Liver (tissue), 9 donors: ENCODE measurements around the gene NDUFA11. TPM values are rescaled to one million over a fixed set of nuclear protein-coding genes. Genes with fewer than 3 reads are reported as not detected.

Source experiments
- DNase-seq: peaks from one replicate; pipeline ENCODE4 v3.0.0-alpha.2; 2017; ENCODE audit warnings: low spot score
- H3K27ac ChIP-seq, 2 donors: one replicate each; pipeline ENCODE4 v1.7.0; 2013; ENCODE audit warnings: inconsistent platforms in 2 of 2, low read length in 2 of 2, control low read depth in 1 of 2, low read depth in 1 of 2, mild to moderate bottlenecking in 1 of 2
- H3K27me3 ChIP-seq, 4 donors: one replicate each; pipeline versions ENCODE4 v1.6.1 to v1.7.0; 2013; ENCODE audit warnings: low read length in 3 of 4, inconsistent platforms in 1 of 4, mild to moderate bottlenecking in 1 of 4, moderate library complexity in 1 of 4; ENCODE audit not compliant: control insufficient read depth in 4 of 4, insufficient read depth in 4 of 4
- H3K36me3 ChIP-seq, 4 donors: one replicate each; pipeline versions ENCODE4 v1.6.1 to v1.7.0; 2013; ENCODE audit warnings: low read length in 3 of 4, mild to moderate bottlenecking in 3 of 4, low read depth in 1 of 4, moderate library complexity in 1 of 4; ENCODE audit not compliant: control insufficient read depth in 4 of 4, insufficient read depth in 3 of 4
- H3K4me1 ChIP-seq, 4 donors: one replicate each; pipeline versions ENCODE4 v1.6.1 to v1.7.0; 2013; ENCODE audit warnings: low read length in 3 of 4, mild to moderate bottlenecking in 3 of 4, moderate library complexity in 1 of 4; ENCODE audit not compliant: control insufficient read depth in 4 of 4, insufficient read depth in 4 of 4
- H3K4me3 ChIP-seq, 3 donors: one replicate each; pipeline versions ENCODE4 v1.6.1 to v1.7.0; 2013; ENCODE audit warnings: low read length in 3 of 3, control low read depth in 1 of 3, low read depth in 1 of 3, mild to moderate bottlenecking in 1 of 3
- H3K9ac ChIP-seq, 2 donors: one replicate each; pipeline ENCODE4 v1.7.0; 2013; ENCODE audit warnings: low read length in 2 of 2, mild to moderate bottlenecking in 2 of 2, moderate library complexity in 2 of 2, control low read depth in 1 of 2, low read depth in 1 of 2
- H3K9me3 ChIP-seq, 4 donors: one replicate each; pipeline versions ENCODE4 v1.6.1 to v1.7.0; 2013; ENCODE audit warnings: low read length in 3 of 4; ENCODE audit not compliant: control insufficient read depth in 4 of 4
- ATF3 ChIP-seq: IDR thresholded peaks from 2 replicates; pipeline ENCODE4 v1.6.1; 2016; ENCODE audit warnings: antibody characterized with exemption
- CTCF ChIP-seq: fragments of 150-350 bp; IDR thresholded peaks from 2 replicates; pipeline ENCODE4 v1.5.1; 2017; ENCODE audit warnings: improper control_type of control experiment, low read depth, low read length; ENCODE audit not compliant: missing input control
- FOXA1 ChIP-seq: IDR thresholded peaks from 2 replicates; pipeline ENCODE4 v1.6.1; 2016; ENCODE audit warnings: antibody characterized with exemption
- FOXA2 ChIP-seq: IDR thresholded peaks from 2 replicates; pipeline ENCODE4 v1.6.1; 2016; ENCODE audit warnings: antibody characterized with exemption
- GABPA ChIP-seq, 2 donors: IDR thresholded peaks in 1 of 2; conservative IDR thresholded peaks in 1 of 2; 2 replicates each; pipeline ENCODE4 v1.6.1; 2016; ENCODE audit warnings: antibody characterized with exemption in 2 of 2, mild to moderate bottlenecking in 1 of 2, moderate library complexity in 1 of 2
- HNF4G ChIP-seq: IDR thresholded peaks from 2 replicates; pipeline ENCODE4 v1.6.1; 2016; ENCODE audit warnings: antibody characterized with exemption
- JUND ChIP-seq, 2 donors: IDR thresholded peaks; 2 replicates each; pipeline ENCODE4 v1.6.1; 2016; ENCODE audit warnings: antibody characterized with exemption in 2 of 2
- MAX ChIP-seq: IDR thresholded peaks from 2 replicates; pipeline ENCODE4 v1.6.1; 2016; ENCODE audit warnings: antibody characterized with exemption
- REST ChIP-seq: IDR thresholded peaks from 2 replicates; pipeline ENCODE4 v1.6.1; 2016; ENCODE audit warnings: antibody characterized with exemption, mild to moderate bottlenecking
- ZBTB33 ChIP-seq: IDR thresholded peaks from 2 replicates; pipeline ENCODE4 v1.6.1; 2016; ENCODE audit warnings: antibody characterized with exemption
- WGBS: extraction: QIAGEN DNeasy Blood & Tissue Kit; methylation state at CpG from one replicate; pipeline ENCODE4 v1.1.7; 2013; 5-methylcytosine and 5-hydroxymethylcytosine counted together
- polyA plus RNA-seq, 2 donors: library from polyadenylated mRNA; stranded (reverse) in 1 of 2; unstranded in 1 of 2; fragments of 200-250 nt in 1 of 2; fragments of >200 nt in 1 of 2; fragmentation: Nextera tagmentation in 1 of 2; extraction: Ambion mirVana in 1 of 2; gene quantifications; one replicate each; pipeline versions ENCODE4 v1.2.1 to v1.2.3, GENCODE V29; 2013 to 2015
- total RNA-seq, 2 donors: library from RNA; depleted of rRNA; stranded (reverse); fragments of >200 nt; gene quantifications; one replicate each; pipeline ENCODE4 v1.2.3, GENCODE V29; 2014
- donor health status: healthy.
- donor health status: healthy.
- donor health status: healthy.
- donor health status: healthy.
- donor health status: healthy.

NDUFA11 gene
- total and polyA plus RNA-seq, 4 donors, result 127 to 394 (median 226) TPM

GRCh38 chr19:5929625-5930024 lies 26.0 kb upstream of the NDUFA11 start (continued):
- no peak for TF ChIP-seq CTCF
- no peak for TF ChIP-seq HNF4G

- Histone ChIP-seq H3K36me3 (peaks cover 12 to 72% (median 50%) of the 10 kb centered on the region in 4 donors), H3K27me3 (no peaks in the 10 kb centered on the region), H3K4me3 (no peak overlapping the region), H3K27ac (no peak overlapping the region), H3K9me3 (no peaks in the 10 kb centered on the region), H3K9ac (no peak overlapping the region), H3K4me1 (peaks cover 0 to 4% (median 3%) of the 10 kb centered on the region in 4 donors)
- whole genome bisulfite sequencing, result 93% methylated on average over 13 of the region's 13 CpGs
- TF ChIP-seq REST (no peak), MAX (no peak), GABPA (IDR thresholded peaks at IDR 0.05 in 1 of 2, conservative IDR thresholded peaks at IDR 0.05 in 1 of 2) (no peak)
- DNase-seq, result no peak
Measured at GRCh38 chr19:5929179-5929578, 25.6 kb upstream of the NDUFA11 start.

GRCh38 chr19:5927441-5927821 lies 23.8 kb upstream of the NDUFA11 start:
- no peaks in the 10 kb centered on the region for H3K4me1 ChIP-seq
- no peaks in the 10 kb centered on the region for H3K9me3 ChIP-seq
- no peak overlapping the region for H3K4me3 ChIP-seq
- WGBS, result 94% methylated on average over 8 of the region's 8 CpGs
- H3K27me3 ChIP-seq, result no peaks in the 10 kb centered on the region
- no peak overlapping the region for H3K9ac ChIP-seq
- TF ChIP-seq ATF3 (no peak), MAX (no peak), JUND (IDR thresholded peaks at IDR 0.05) (no peak), ZBTB33 (no peak), FOXA1 (no peak), FOXA2 (no peak)
- no peak overlapping the region for H3K27ac ChIP-seq
- peaks cover 16 to 87% (median 57%) of the 10 kb centered on the region in 4 donors for H3K36me3 ChIP-seq
- DNase-seq, result no peak
